ENCODE measurements around the gene BTBD7.

BTBD7 gene

GRCh38 chr14:93302688-93303581 is 29.9 kb downstream of the BTBD7 start:
- DNase-seq = no peak

GRCh38 chr14:93301821-93302447 is 30.9 kb downstream of the BTBD7 start:
- no peak for DNase-seq

GRCh38 chr14:93299866-93300265 is 33.0 kb downstream of the BTBD7 start:
- no peak for DNase-seq

GRCh38 chr14:93299416-93299815 is 33.4 kb downstream of the BTBD7 start:
- DNase-seq = no peak

GRCh38 chr14:93295541-93296220 is 37.2 kb downstream of the BTBD7 start:
- DNase-seq = no peak

GRCh38 chr14:93286212-93286890 is 46.5 kb downstream of the BTBD7 start:
- DNase-seq = no peak

- DNase-seq = no peak
Observed at GRCh38 chr14:93285044-93285443, 47.8 kb downstream of the BTBD7 start.

GRCh38 chr14:93281937-93282336 is 50.9 kb downstream of the BTBD7 start:
- no peak for DNase-seq

- no peak for DNase-seq
Observed at GRCh38 chr14:93280743-93281142, 52.1 kb downstream of the BTBD7 start.

GRCh38 chr14:93276031-93276716 is 56.7 kb downstream of the BTBD7 start:
- DNase-seq = no peak

- DNase-seq = no peak
Observed at GRCh38 chr14:93274055-93274806, 58.6 kb downstream of the BTBD7 start.

GRCh38 chr14:93271111-93271510 is 61.7 kb downstream of the BTBD7 start:
- no peak for DNase-seq

GRCh38 chr14:93269341-93270068 is 63.3 kb downstream of the BTBD7 start:
- no peak for DNase-seq

GRCh38 chr14:93268406-93268805 is 64.4 kb downstream of the BTBD7 start:
- DNase-seq = no peak

GRCh38 chr14:93267149-93267711 is 65.6 kb downstream of the BTBD7 start:
- no peak for DNase-seq

- no peak for DNase-seq
Observed at GRCh38 chr14:93266127-93266526, 66.7 kb downstream of the BTBD7 start.

GRCh38 chr14:93263416-93263815 is 69.4 kb downstream of the BTBD7 start:
- no peak for DNase-seq

- DNase-seq = no peak
Observed at GRCh38 chr14:93262446-93262845, 70.4 kb downstream of the BTBD7 start.

- no peak for DNase-seq
Observed at GRCh38 chr14:93249128-93249831, 83.6 kb downstream of the BTBD7 start.

GRCh38 chr14:93246534-93246933 is 86.3 kb downstream of the BTBD7 start:
- DNase-seq = no peak

Data from NK-92 treated with Interleukin-12 subunit alpha and Interleukin-12 subunit beta, amount 100 ng/mL, for 24 hours (cell line).